K562 treated with DMSO at 1 percent for 24 hours (cell line): Measurements from ENCODE around the gene TSFM. TPM values are rescaled to one million over a fixed set of nuclear protein-coding genes. Genes with fewer than 3 reads are reported as not detected.

ENCODE experiments used
- total RNA-seq: library from RNA; unstranded; fragments of 300-600 nt; gene quantifications from 2 replicates; pipeline ENCODE4 v1.2.3, GENCODE V29; 2022; ENCODE audit warnings: low read depth; ENCODE audit not compliant: insufficient read depth

TSFM gene
- 27.2 and 32.6 TPM in 2 replicates for total RNA-seq

DNA sequence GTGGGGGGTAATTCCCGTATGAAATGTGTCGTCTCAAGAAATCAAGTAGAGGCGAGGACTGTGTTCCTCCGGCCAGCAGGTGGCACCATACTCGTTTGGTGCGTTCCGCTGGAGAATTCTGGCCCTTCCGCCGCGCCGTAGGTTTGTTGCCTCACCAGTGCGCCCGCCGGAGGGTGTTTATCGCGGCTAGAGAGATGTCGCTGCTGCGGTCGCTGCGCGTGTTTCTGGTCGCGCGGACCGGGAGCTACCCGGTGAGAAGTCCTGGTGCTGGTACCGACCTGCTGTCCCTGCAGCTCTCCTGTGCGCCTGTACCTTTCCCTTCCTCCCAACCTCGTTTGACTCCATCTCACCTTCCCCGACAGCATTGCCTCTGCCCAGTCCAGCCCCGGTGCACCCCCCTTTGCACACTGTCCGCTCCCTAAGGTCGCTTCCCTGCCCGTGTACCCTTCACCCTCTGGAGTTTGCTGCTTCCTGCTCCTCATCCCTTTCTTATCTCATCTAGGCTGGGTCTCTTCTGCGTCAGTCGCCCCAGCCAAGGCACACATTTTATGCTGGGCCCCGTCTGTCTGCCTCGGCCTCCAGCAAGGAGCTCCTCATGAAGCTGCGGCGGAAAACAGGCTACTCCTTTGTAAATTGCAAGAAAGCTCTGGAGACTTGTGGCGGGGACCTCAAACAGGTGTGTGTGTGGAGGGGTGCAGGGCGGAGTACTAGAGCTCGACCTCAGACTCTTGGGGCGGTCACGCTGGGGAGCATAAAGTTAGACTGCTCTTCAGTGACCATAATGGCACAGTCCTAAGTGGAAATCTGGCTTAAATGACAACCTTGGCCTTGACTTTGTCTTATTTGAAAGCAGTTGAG is at the start of gene TSFM:
TSFM (plus strand) TSS at position 180 of the 858 bp plus-strand sequence; CDS start at position 195, 15 bp downstream.

DNA sequence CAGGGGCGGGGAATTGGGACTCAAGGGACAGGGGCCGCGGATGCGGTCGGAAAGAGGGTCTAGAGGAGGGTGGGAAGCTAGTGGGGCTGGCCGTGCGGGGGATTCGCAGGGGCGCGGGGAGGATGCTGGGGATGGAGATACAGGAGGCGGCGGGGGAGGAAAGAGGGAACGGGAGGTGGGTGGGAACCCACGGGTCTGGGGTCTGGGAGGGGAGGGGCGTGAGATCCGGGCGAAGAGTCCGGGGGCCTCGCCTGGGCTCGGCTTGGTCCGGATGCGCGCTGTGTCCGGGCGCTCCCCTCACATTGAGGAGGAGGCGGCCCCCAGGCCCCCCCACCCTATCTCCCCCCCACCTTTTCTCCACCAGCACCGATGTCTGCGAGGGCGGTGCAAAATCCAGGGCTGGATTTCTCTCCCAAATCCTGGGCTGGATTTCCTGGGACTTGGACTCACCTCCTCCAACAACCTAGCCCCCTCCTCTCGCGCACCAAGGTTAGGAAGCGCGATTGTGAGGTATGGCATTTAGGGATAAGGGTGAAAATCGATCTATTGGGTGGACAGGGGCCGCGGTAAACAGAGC is 43.8 kb upstream of the TSFM start, which contains the start of gene AGAP2:
AGAP2 (minus strand) TSS at position 82 of the 577 bp plus-strand sequence. CDS start 496 bp downstream, outside the sequence.

DNA sequence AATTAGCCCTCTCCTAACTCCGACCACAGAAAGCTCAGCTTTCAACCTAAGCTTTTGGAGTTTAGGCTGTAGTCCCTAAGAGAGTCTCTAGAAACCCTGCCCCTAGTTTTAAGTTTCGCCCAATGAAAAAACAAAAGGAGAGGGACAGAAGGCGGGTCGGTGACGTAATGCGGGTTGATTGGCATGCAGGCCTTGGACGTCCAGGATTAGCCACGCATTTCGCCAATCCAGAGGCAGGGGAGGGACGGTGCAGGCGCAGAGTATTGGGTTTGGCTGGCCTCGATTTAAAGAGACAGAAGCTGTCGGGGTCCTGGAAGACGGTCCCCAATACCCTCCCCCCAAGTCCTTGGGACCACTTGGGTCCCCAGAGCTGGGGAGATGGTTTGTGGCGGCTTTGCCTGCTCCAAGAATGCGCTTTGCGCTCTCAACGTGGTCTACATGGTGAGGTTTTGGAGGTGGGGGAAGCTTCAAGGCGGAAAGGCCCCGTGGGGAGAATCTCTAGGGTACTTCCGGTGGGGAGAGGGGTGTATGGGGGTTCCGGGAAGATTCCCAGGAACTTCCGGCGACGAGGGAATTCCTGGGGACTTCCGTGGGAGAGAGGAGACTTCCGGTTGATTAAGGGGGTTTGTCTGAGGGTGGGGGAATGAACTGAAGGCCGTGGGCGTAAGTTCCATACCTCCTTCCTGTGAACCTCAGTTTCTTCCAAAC is 37.7 kb upstream of the TSFM start, which contains the start of gene TSPAN31:
TSPAN31 (plus strand) TSS at position 263 of the 708 bp plus-strand sequence; CDS start at position 379, 116 bp downstream.

DNA sequence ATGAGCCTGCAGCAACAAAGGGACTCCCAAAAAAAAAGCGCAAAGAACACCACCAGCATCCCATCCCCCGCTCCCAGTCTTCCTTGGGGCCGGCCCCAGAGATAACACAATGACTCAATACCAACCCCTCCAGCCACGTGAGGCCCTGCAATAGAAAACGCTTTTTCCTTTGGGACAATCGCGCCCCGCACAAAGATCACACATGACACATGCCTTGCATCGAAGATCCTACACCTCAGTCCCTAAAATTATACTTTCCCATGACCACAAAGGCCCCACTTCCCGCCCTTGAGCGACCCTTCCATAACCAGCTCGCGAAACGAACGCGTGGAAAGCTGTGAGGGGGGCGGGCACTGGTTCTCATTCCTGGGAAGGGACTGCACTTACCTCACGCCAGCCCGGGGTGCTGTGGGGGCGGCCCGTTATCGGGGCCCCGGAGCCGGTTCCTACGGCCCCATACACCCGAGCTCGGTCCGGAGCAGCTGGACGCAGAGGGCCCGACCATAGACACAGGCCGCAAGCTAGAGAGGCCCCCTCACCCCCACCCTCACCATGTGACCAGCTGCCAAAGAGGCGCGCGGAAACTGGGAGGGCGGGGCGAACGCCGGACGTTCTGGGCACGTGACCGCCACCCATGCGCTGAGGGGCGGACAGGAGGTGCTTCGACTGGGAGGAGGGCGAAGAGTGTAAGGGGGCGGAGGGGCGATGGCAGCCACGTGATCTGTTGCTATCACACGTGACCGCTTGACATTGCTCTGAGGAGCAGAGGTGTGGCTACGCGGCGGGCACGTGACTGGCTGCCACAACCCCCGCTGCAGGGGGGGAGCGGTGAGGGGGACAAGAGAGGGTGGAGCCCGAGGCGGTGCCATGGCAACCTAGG is 30.6 kb upstream of the TSFM start, which contains the start of gene CDK4:
CDK4 (minus strand) TSS at position 523 of the 880 bp plus-strand sequence. CDS start 593 bp downstream, outside the sequence.

DNA sequence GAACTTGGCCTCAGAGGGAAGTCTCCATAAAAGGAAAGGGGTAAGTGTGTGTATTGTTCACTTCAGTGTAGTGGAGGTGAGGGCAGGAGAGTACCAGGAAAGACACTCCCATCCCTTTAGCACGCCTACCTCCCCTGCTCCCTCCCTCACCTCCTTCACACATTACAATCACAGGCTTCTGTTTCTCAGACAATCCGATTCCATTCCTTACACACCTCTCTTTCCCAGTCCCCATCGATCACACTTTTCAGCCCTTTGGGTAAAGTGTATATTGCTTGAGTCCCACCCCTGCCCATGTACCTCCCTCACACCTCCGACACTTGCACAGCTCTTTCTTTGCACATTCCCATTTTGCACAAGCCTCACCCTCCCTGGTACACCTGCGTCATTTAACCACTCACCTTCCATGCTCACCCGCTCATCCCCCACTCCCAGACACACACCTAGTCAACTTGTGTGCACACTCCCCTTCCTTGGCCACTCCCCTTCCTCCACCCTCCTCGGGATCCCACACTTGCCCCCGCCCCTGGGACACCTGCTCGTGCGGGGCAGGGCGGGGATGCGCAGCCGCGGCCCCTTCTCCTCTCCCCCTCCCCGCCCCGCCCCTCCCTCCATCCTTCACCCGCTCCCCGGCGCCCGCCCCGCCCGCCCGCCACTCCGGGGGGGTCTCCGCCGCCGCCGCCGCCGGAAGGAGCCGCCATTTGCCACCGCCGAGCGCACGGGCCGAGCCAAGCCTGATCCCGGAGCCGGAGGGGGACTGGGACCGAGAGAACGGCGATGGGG is 28.0 kb upstream of the TSFM start, which contains the start of gene MARCHF9:
MARCHF9 (plus strand) TSS at position 693 of the 783 bp plus-strand sequence. CDS start 426 bp downstream, outside the sequence.

DNA sequence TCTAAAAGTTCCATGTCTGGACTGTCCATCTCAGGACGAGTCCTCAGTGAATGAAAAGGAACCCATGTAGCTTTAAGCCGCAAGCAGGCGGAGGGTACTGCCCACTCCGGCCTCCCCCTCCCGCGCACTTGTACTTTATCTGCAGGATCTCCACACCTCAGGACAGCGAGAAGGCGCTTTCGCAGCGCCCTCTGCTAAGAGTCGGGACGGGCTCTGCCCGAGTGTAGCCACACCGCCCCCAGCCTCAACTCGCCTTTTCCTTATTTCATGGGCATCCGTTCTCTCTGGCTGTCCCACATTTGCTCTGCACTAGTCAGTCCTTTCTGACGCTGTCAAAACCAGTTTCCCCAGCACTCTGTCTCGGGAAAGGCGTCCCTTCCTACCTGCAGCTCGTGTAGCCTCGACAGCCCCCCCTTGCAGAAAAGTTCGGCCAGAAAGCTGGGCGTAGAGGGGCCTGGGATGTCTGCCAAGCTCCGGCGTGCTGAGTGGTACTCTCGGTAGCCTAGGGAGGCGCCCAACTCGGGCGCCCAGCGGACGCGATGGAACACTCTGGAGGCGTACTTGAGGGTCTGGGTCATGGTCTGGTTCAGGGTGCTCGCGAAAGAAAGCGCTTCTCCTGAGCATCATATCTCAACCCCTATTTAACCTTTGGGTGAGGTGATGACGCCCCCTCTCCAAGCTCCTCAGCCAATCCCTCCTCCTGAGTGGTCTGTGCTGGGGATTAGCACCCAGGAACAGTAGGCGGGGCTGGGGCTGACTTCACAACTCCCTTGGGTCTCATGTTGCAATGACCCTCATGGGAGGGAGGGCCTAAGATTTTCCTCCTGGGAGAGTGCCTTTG is 15.9 kb upstream of the TSFM start, which contains the start of gene CYP27B1:
CYP27B1 (minus strand) TSS at position 615 of the 841 bp plus-strand sequence; CDS start at position 578, 37 bp downstream.

DNA sequence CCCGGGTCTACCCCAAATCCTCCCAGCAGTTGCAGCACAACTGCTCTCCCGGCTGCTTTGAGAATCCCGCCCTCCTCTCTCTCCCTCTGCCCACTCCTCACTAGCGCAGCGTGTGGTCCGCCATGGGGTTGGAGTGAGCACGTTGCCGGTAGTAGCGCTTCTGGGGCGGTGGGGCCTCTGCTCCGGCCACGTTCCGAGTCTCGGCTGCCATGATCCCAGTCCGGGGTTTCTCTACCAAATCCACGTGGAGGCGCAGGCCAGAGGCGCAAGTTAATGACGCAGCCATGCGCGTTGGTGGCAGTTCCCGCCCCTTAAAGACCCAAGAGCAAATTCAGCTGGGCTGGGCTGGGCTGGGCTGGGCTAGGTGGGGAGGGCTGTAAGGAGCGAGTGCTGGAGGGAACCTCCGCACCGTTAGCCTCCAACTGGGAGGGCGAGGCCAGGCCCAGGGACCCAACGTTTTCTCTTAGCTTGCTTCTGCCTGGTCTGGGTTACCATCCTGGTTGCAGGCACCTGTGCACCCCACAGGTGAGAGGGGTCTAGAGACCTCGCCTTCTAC is 10.6 kb upstream of the TSFM start, which contains the start of gene METTL1:
METTL1 (minus strand) TSS at position 233 of the 556 bp plus-strand sequence; CDS start at position 211, 22 bp downstream.

GRCh38 chr12:57772429-57773322 is 9.9 kb upstream of the TSFM start, which contains the start of gene EEF1AKMT3:
TSS of gene EEF1AKMT3 (plus strand) at chr12:57772614. CDS start at chr12:57772725, 111 bp downstream.

DNA sequence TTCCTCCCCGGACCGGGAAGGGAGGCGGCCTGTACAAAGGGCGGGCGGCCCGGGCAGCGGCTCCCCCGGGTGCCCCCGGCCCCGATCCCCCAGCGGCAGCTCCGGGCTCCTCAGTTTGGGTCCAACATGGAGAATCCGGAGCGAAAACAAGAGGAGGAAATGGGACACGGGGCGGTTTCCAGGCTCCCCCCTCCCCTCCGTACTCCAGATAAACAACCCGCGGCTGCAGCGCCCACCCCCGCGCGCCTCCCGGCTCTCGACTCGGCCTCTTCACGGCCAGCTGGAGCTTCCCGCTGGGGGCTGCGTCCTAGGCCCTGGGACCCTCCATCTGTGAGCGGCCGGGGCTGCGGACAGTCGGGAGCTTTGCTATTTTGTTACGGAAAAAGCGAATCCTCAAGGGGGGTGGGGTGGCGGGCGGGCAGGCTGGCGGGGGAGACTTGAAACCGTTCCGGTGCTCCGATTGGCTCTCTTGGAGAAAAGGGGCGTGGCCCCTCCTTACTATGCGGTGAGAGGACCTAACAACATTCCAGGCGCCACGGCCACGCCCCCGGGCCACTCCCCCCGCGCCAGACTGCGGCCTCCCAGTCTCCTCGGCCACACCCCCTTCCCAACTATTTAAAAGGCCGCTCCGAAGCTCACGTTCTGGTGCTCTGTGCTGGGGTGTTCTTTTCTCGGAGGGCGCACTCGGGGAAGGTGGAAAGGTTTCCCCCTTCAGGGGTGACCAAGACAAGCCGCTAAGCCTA is 64.2 kb downstream of the TSFM start, which contains the start of gene CTDSP2:
CTDSP2 (minus strand) TSS at position 153 of the 743 bp plus-strand sequence. CDS start 294 bp downstream, outside the sequence.

Other genes starting within 250 kb of the TSFM start
- gene DCTN2, start 235.6 kb upstream of the TSFM start, total RNA-seq: 184 and 186 TPM in 2 replicates
- gene KIF5A, start 232.7 kb upstream of the TSFM start, total RNA-seq: 11.0 and 12.9 TPM in 2 replicates
- gene PIP4K2C, start 191.6 kb upstream of the TSFM start, total RNA-seq: 34.6 and 38.6 TPM in 2 replicates
- gene DTX3, start 178.0 kb upstream of the TSFM start, total RNA-seq: not detected in 2 replicates
- gene ARHGEF25, start 171.4 kb upstream of the TSFM start, total RNA-seq: 16.4 and 17.6 TPM in 2 replicates
- gene B4GALNT1, start 149.6 kb upstream of the TSFM start, total RNA-seq: 67.2 and 69.6 TPM in 2 replicates
- gene OS9, start 88.7 kb upstream of the TSFM start, total RNA-seq: 291 and 302 TPM in 2 replicates
- 0.38 and 0.45 TPM in 2 replicates for gene AGAP2, start 44.0 kb upstream of the TSFM start, total RNA-seq
- 17.6 and 19.4 TPM in 2 replicates for gene TSPAN31, start 37.7 kb upstream of the TSFM start, total RNA-seq
- 148 and 150 TPM in 2 replicates for gene CDK4, start 30.5 kb upstream of the TSFM start, total RNA-seq
- 12.7 and 13.9 TPM in 2 replicates for gene MARCHF9, start 27.7 kb upstream of the TSFM start, total RNA-seq
- gene CYP27B1, start 15.7 kb upstream of the TSFM start, total RNA-seq: 1.5 and 1.9 TPM in 2 replicates
- gene METTL1, start 10.7 kb upstream of the TSFM start, total RNA-seq: 3.0 and 5.5 TPM in 2 replicates
- gene EEF1AKMT3, start 10.2 kb upstream of the TSFM start, total RNA-seq: 5.8 and 6.3 TPM in 2 replicates
- 0.94 and 2.1 TPM in 2 replicates for gene AVIL, start 35.9 kb downstream of the TSFM start, total RNA-seq
- gene CTDSP2, start 63.9 kb downstream of the TSFM start, total RNA-seq: 118 and 123 TPM in 2 replicates
- gene ATP23, start 158.8 kb downstream of the TSFM start, total RNA-seq: 16.1 and 18.6 TPM in 2 replicates